ENCODE data around the gene TMEM154.
A peak's percentile ranks its signal among the peaks of the same experiment; 100 is the strongest.

Gene TMEM154

DNA sequence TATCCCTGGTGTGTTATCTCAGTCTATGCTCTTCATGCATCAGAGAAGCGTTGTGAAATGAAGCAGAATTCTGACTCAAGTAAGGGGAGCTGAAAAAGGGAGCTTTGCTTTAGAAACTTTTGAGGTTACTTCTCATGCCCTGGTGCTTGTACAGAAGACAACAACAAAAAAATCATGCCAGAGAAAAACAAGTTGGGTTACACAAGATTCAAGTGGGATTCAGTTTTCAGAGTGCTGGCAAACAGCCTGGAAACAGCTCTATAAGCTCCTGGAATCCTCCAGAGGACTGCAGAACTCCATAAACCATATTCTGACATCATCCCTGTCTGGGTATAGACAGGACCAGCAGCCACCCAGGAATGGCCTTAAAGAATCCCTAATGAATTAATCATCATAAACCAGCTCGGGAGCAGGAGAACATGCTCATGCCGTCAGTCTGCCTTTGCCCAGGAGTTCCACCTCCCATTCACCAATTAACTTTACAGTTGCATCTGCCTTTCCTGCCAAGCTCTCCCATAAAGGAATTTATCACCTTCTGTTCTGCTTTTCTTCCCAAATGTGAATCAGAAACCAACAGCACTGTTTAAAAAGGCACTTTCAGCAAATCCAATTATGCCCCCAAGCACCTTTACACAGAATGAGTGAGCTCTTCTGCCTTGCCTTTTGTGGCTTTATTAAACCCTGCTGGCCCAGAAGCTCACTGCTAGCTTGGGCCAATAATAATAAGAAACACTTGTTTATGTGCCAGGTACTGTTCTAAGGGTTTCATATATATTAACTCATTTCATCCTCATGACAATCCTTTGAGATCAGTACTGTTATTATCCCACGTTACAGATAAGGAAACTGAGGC, 89.4 kb downstream of the TMEM154 start:
- peak; percentile 96 to 97 for DNase-seq (ENCODE audit: low read depth in 2 of 2)
- TF ChIP-seq, protein P1, sequence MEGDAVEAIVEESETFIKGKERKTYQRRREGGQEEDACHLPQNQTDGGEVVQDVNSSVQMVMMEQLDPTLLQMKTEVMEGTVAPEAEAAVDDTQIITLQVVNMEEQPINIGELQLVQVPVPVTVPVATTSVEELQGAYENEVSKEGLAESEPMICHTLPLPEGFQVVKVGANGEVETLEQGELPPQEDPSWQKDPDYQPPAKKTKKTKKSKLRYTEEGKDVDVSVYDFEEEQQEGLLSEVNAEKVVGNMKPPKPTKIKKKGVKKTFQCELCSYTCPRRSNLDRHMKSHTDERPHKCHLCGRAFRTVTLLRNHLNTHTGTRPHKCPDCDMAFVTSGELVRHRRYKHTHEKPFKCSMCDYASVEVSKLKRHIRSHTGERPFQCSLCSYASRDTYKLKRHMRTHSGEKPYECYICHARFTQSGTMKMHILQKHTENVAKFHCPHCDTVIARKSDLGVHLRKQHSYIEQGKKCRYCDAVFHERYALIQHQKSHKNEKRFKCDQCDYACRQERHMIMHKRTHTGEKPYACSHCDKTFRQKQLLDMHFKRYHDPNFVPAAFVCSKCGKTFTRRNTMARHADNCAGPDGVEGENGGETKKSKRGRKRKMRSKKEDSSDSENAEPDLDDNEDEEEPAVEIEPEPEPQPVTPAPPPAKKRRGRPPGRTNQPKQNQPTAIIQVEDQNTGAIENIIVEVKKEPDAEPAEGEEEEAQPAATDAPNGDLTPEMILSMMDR (IDR thresholded peaks at IDR 0.05; ENCODE audit: low read depth, low read length) = no peak
- no peak overlapping the region for H3K4me3 ChIP-seq (replicated peaks in 1 of 2; ENCODE audit: low read depth in 2 of 2, low read length in 2 of 2)

DNA sequence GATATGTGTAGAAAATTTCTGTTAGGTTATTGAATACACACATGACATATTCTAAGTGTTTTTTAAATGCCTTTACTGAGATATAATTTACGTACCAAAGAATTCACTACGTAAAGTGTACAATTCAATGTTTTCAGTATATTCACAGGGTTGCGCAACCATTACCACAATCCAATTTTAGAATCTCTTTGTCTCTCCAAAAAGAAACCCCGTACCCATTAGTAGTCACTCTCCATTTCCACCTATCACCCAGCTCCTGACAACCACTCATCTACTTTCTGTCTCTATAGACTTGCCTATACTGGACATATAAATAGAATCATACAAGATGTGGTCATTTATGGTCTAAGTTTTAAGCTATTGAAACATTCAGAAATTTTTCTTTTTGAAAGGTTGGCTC, 90.9 kb downstream of the TMEM154 start:
- TF ChIP-seq, protein P1 (IDR thresholded peaks at IDR 0.05; ENCODE audit: low read depth, low read length) = no peak
- DNase-seq (ENCODE audit: low read depth in 2 of 2) = no peak
- H3K4me3 ChIP-seq (replicated peaks in 1 of 2; ENCODE audit: low read depth in 2 of 2, low read length in 2 of 2) = no peak overlapping the region

DNA sequence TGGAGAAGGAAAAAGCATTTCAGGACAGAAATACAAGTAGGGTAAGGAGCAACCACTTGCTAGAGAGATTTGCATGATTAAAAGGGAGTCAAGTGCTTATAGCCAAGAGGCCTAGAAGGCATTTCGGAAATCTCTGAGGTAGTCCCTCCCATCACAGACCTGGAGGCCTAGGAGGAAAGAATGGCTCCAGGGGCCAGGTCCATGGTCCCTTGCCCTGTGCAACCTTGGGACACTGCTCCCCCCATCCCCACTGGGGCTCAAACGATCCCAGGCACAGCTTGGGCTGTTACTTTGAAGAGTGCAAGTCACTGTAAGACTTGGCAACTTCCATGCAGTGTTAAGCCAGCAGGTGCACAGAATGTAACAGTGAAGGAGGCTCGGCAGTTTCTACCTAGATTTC, 92.7 kb downstream of the TMEM154 start:
- no peak overlapping the region for H3K4me3 ChIP-seq (replicated peaks in 1 of 2; ENCODE audit: low read depth in 2 of 2, low read length in 2 of 2)
- DNase-seq (ENCODE audit: low read depth in 2 of 2) = no peak
- TF ChIP-seq, protein P1 (IDR thresholded peaks at IDR 0.05; ENCODE audit: low read depth, low read length) = no peak

DNA sequence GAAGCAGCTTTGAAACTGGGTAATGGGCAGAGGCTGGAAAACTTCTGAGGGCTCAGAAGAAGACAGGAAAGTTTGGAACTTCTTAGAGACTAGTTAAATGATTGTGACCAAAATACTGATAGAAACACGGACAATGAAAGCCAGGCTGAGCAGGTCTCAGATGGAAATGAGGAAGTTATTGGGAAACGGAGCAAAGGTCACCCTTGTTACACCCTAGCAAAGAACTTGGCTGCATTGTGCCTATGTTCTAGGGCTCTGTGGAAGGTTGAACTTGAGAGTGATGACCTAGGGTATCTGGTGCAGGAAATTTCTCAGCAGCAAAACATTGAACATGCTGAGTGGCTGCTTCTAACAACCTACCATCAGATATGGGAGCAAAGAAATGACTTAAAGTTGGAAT, 93.1 kb downstream of the TMEM154 start:
- DNase-seq (ENCODE audit: low read depth in 2 of 2) = no peak
- TF ChIP-seq, protein P1 (IDR thresholded peaks at IDR 0.05; ENCODE audit: low read depth, low read length) = no peak
- H3K4me3 ChIP-seq (replicated peaks in 1 of 2; ENCODE audit: low read depth in 2 of 2, low read length in 2 of 2) = no peak overlapping the region

DNA sequence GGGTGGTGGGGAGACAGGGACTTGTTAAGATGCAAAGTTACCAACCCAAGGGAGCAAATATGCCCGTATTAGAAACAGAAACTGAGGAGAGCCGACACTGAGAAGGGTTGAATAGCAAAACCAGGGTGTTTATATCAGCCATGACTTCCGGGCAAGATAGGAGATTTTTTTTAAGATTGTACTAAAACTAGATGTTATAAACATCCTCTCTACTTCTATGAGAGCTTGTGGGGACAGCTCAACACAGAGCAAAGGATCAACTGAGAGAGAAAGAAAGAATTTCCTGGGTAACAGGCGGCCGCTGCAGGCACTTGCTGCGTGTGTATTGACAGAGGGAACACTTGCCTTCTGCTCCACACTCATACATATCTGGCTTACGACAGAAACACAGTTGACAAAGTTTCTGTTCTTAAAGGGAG, 94.8 kb downstream of the TMEM154 start:
- DNase-seq (ENCODE audit: low read depth in 2 of 2) = no peak
- TF ChIP-seq, protein P1 (IDR thresholded peaks at IDR 0.05; ENCODE audit: low read depth, low read length) = no peak
- H3K4me3 ChIP-seq (replicated peaks in 1 of 2; ENCODE audit: low read depth in 2 of 2, low read length in 2 of 2) = no peak overlapping the region

DNA sequence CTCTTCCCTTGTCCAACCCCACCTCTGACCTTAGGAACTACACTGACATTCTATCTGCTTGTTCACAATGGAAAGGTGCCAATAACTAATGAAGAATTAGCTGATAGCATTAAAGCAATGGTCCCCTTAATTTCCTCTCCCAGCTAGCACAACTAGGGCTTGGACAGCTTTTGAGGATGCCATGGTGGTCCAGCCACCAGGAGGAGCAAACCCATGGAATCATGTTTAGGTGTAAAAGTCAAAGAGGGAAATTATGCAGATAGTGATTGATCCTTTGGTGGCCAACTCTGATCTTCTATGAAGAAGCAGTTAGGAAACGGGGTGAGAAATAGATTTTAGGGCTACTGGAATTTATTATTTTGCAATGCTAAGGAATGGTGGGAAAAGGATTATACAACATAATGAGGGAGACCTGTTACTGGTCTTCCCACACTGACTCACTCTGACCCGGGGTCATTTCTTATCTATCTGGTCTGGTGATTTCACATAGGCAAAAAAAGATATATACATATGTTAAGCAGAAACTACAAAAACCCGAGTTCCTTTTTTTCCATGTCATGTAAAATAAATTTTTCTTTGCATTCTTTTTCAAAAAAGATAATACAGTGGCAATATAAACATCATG, 98.1 kb downstream of the TMEM154 start:
- H3K4me3 ChIP-seq (replicated peaks in 1 of 2; ENCODE audit: low read depth in 2 of 2, low read length in 2 of 2) = no peak overlapping the region
- no peak for DNase-seq (ENCODE audit: low read depth in 2 of 2)
- TF ChIP-seq, protein P1 (IDR thresholded peaks at IDR 0.05; ENCODE audit: low read depth, low read length) = no peak
